OCI-LY3 (cell line): Measurements from ENCODE around the gene RELN.

ENCODE experiments used
- EZH2phosphoT487 ChIP-seq: fragments of 200-600 bp; shearing (Covaris generic); IDR thresholded peaks from 2 replicates; pipeline ENCODE4 v1.6.1; 2018; ENCODE audit warnings: antibody characterized with exemption, mixed run types, low read depth
- TF ChIP-seq, protein P1 (sequence below): fragments of 200-600, 300-600 bp; sonication (generic); IDR thresholded peaks from 2 replicates; pipeline ENCODE4 v1.5.1; 2014; ENCODE audit warnings: antibody characterized with exemption, low read length, low read depth

DNA sequence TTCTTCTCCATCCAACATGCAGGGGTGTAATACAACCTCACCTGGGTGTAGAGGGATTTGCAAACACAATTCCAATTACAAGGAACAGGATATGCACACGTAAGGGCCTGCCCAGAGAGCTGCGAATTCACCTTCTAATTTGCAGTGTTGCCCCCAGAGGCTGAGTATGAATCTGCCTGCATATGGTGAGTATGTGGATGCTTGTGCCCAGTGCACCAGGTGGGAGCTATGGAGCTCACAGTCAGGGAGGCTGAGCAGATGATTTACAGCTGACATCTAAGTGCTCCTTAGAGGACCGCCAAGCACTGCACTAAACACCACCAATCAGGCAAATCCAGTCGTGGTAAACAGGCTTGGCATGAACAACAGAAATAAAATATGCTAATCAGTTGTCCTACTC lies 132.0 kb downstream of the RELN start:
- TF ChIP-seq, protein P1, sequence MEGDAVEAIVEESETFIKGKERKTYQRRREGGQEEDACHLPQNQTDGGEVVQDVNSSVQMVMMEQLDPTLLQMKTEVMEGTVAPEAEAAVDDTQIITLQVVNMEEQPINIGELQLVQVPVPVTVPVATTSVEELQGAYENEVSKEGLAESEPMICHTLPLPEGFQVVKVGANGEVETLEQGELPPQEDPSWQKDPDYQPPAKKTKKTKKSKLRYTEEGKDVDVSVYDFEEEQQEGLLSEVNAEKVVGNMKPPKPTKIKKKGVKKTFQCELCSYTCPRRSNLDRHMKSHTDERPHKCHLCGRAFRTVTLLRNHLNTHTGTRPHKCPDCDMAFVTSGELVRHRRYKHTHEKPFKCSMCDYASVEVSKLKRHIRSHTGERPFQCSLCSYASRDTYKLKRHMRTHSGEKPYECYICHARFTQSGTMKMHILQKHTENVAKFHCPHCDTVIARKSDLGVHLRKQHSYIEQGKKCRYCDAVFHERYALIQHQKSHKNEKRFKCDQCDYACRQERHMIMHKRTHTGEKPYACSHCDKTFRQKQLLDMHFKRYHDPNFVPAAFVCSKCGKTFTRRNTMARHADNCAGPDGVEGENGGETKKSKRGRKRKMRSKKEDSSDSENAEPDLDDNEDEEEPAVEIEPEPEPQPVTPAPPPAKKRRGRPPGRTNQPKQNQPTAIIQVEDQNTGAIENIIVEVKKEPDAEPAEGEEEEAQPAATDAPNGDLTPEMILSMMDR = no peak
- no peak for TF ChIP-seq EZH2phosphoT487
